ENCODE measurements around the gene SMIM7.
"Not testable (repeated sequence)": the region's sequence is repeated elsewhere in the genome, so short reads cannot be mapped to it uniquely, and the experiment has no call there.

SMIM7 gene

DNA sequence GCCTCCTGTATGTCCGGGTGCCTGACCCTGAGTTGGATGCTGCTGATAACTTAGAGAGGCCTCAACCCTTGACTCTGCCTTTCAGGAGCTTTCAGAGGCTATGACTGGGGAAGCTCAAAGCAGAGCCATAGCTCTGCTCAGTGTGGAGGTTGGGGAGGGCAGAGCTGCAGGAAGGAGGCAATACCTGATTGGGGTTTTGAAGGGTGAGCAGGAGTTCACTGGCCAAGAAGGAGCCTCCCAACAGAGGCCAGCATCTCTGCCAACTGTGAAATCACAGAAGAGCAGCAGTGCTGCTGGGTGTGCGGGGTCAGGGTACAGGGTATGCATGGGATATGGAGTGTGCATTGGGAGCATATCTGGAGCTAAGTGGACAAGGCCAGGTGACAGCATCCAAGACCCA is 22.6 kb upstream of the SMIM7 start:
- Mint-ChIP-seq H3K27me3 (ENCODE audit: low read depth) (no peaks in the 10 kb centered on the region), H3K27ac (no peak overlapping the region), H3K36me3 (ENCODE audit: low read depth) (peaks cover 26% of the 10 kb centered on the region), H3K9me3 (peaks cover 3% of the 10 kb centered on the region), H3K4me3 (no peak overlapping the region), H3K4me1 (no peaks in the 10 kb centered on the region)
- TF ChIP-seq, protein P1, sequence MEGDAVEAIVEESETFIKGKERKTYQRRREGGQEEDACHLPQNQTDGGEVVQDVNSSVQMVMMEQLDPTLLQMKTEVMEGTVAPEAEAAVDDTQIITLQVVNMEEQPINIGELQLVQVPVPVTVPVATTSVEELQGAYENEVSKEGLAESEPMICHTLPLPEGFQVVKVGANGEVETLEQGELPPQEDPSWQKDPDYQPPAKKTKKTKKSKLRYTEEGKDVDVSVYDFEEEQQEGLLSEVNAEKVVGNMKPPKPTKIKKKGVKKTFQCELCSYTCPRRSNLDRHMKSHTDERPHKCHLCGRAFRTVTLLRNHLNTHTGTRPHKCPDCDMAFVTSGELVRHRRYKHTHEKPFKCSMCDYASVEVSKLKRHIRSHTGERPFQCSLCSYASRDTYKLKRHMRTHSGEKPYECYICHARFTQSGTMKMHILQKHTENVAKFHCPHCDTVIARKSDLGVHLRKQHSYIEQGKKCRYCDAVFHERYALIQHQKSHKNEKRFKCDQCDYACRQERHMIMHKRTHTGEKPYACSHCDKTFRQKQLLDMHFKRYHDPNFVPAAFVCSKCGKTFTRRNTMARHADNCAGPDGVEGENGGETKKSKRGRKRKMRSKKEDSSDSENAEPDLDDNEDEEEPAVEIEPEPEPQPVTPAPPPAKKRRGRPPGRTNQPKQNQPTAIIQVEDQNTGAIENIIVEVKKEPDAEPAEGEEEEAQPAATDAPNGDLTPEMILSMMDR (IDR thresholded peaks at IDR 0.05; ENCODE audit: unreplicated experiment in 3 of 3): no peak

DNA sequence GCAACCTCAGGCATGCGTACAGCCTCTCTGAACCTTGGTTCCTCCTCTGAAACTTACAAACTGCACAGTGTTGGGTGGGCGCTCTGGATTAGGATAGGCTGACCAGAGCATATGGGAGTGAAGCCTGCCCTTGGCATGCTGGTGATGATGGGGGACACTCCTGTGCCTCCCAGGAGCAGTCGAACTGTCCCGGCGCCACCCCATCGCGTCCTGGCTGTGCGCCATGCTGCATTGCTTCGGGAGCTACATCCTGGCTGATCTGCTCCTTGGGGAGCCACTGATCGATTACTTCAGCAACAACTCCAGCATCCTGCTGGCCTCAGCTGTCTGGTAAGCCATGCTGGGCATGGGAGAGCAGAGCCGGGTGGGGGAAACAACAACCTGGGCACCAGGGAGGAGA is 19.9 kb upstream of the SMIM7 start:
- Mint-ChIP-seq H3K36me3 (ENCODE audit: low read depth) (peaks cover 29% of the 10 kb centered on the region), H3K27me3 (ENCODE audit: low read depth) (no peaks in the 10 kb centered on the region), H3K4me1 (no peaks in the 10 kb centered on the region), H3K4me3 (no peak overlapping the region), H3K9me3 (peaks cover 3% of the 10 kb centered on the region), H3K27ac (no peak overlapping the region)
- TF ChIP-seq, protein P1 (IDR thresholded peaks at IDR 0.05; ENCODE audit: unreplicated experiment in 3 of 3): no peak

DNA sequence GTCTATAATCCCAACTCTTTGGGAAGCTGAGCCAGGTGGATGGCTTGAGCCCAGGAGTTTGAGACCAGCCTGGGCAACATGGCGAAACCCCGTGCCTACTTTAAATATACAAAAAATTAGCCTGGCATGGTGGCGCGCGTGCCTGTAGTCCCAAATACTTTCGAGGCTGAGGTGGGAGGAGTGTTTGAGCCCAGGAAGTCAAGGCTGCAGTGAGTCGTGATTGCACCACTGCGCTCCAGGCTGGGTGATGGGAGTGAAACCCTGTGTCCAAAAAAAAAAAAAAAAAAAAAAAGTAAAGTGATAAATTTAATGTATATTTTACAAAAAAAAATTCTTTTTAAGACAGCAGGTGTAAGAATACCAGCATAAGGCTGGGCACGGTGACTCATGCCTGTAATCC is 18.6 kb upstream of the SMIM7 start:
- Mint-ChIP-seq H3K4me1 (no peaks in the 10 kb centered on the region), H3K4me3 (no peak overlapping the region), H3K27me3 (ENCODE audit: low read depth) (no peaks in the 10 kb centered on the region), H3K36me3 (ENCODE audit: low read depth) (peaks cover 29% of the 10 kb centered on the region), H3K27ac (no peak overlapping the region), H3K9me3 (peaks cover 3% of the 10 kb centered on the region)
- TF ChIP-seq, protein P1 (IDR thresholded peaks at IDR 0.05; ENCODE audit: unreplicated experiment in 3 of 3): no peak

DNA sequence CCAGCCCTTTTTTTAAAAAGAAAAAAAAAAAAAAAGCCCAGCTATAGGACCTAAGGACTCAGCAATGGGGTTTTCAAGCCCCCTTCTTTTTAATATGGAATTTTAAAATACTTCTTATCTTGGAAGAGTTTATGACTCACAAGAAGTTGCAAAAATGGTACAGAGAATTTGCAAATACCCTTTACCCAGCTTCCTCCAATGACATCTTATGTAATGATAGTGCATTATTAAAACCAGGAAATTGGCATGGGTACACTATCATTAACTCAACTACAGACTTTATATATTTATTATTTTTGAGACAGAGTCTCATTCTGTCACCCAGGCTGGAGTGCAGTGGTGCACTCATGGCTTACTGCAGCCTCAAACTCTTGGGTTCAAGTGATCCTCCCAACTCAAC is 17.1 kb upstream of the SMIM7 start:
- no peak overlapping the region for H3K27ac Mint-ChIP-seq
- peaks cover 25% of the 10 kb centered on the region for H3K36me3 Mint-ChIP-seq (ENCODE audit: low read depth)
- TF ChIP-seq, protein P1 (IDR thresholded peaks at IDR 0.05; ENCODE audit: unreplicated experiment in 3 of 3): no peak
- H3K9me3 Mint-ChIP-seq: peaks cover 3% of the 10 kb centered on the region
- no peaks in the 10 kb centered on the region for H3K27me3 Mint-ChIP-seq (ENCODE audit: low read depth)
- H3K4me3 Mint-ChIP-seq: no peak overlapping the region
- H3K4me1 Mint-ChIP-seq: peaks cover 1% of the 10 kb centered on the region

DNA sequence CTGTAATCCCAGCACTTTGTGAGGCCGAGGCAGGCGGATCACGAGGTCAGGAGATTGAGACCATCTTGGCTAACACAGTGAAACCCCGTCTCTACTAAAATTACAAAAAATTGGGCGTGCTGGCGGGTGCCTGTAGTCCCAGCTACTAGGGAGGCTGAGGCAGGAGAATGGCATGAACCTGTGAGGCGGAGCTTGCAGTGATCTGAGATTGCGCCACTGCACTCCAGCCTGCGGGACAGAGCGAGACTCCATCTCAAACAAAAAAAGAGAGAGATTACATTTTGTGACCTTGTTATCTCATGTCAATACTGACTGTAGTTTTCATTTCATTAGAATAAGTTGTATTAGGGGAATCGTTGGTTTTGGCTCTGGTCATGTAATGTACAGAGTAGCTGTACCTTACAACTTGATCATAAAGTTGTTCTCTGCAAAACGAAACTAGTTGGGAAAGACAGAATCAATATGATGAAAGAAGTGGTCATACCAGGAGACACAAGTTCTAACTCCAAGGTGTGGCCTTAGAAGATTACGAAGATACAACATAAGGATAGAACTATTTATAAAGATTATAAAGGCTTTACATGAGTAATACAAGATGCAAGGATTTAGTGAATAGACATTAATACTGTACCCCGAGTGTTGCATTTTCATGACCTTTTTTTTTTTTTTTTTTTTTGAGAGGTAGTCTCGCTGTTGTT is 16.3 kb upstream of the SMIM7 start:
- Mint-ChIP-seq H3K36me3 (ENCODE audit: low read depth) (peaks cover 18% of the 10 kb centered on the region), H3K4me3 (no peak overlapping the region), H3K9me3 (peaks cover 3% of the 10 kb centered on the region), H3K27ac (no peak overlapping the region), H3K27me3 (ENCODE audit: low read depth) (no peaks in the 10 kb centered on the region), H3K4me1 (peaks cover 8% of the 10 kb centered on the region)
- TF ChIP-seq, protein P1 (IDR thresholded peaks at IDR 0.05; ENCODE audit: unreplicated experiment in 3 of 3): no peak

DNA sequence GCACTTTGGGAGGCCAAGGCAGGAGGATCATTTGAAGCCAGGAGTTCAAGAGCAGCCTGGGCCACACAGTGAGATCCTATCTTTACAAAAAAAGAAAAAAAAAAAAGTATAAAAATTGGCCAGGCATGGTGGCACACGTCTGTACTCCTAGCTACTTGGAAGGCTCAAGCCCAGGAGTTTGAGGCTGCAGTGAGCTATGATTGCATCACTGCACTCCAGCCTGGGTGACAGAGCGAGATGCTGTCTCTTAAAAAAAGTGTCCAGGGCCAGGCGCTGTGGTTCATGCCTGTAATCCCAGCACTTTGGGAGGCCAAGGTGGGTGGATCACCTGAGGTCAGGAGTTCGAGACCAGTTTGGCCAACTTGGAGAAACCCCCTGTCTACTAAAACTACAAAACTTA is 13.9 kb upstream of the SMIM7 start:
- H3K36me3 Mint-ChIP-seq (ENCODE audit: low read depth); H3K27me3 Mint-ChIP-seq (ENCODE audit: low read depth); H3K27ac Mint-ChIP-seq; H3K9me3 Mint-ChIP-seq; H3K4me3 Mint-ChIP-seq; H3K4me1 Mint-ChIP-seq: not testable (repeated sequence)
